Measurements from ENCODE around the gene LRRC4. TPM values are rescaled to one million over a fixed set of nuclear protein-coding genes. Genes with fewer than 3 reads are reported as not detected.

LRRC4 gene
- 10 to 100 TPM; 16.1 to 18.9 TPM for total RNA-seq
- polyA plus RNA-seq (ENCODE audit: insufficient read length in 2 of 2), result 10 to 100 TPM; 62.3 to 66.8 TPM
- long read RNA-seq, donor 1, transcript LRRC4-201 (2 exons, 3,828 nt), result major isoform, 7 of 8 reads
- long read RNA-seq, donor 1, partial matches to known transcripts, result 0 of 8 reads
- long read RNA-seq, donor 1, other reads (novel, unspliced or antisense), result 0 of 8 reads
- long read RNA-seq, donor 2, partial matches to known transcripts, result 0 of 4 reads
- long read RNA-seq, donor 2, other reads (novel, unspliced or antisense), result 0 of 4 reads
- long read RNA-seq, donor 3, partial matches to known transcripts, result 0 of 4 reads
- long read RNA-seq, donor 3, other reads (novel, unspliced or antisense), result 0 of 4 reads
- long read RNA-seq, donor 4, partial matches to known transcripts, result 0 of 4 reads
- long read RNA-seq, donor 4, other reads (novel, unspliced or antisense), result 0 of 4 reads

DNA sequence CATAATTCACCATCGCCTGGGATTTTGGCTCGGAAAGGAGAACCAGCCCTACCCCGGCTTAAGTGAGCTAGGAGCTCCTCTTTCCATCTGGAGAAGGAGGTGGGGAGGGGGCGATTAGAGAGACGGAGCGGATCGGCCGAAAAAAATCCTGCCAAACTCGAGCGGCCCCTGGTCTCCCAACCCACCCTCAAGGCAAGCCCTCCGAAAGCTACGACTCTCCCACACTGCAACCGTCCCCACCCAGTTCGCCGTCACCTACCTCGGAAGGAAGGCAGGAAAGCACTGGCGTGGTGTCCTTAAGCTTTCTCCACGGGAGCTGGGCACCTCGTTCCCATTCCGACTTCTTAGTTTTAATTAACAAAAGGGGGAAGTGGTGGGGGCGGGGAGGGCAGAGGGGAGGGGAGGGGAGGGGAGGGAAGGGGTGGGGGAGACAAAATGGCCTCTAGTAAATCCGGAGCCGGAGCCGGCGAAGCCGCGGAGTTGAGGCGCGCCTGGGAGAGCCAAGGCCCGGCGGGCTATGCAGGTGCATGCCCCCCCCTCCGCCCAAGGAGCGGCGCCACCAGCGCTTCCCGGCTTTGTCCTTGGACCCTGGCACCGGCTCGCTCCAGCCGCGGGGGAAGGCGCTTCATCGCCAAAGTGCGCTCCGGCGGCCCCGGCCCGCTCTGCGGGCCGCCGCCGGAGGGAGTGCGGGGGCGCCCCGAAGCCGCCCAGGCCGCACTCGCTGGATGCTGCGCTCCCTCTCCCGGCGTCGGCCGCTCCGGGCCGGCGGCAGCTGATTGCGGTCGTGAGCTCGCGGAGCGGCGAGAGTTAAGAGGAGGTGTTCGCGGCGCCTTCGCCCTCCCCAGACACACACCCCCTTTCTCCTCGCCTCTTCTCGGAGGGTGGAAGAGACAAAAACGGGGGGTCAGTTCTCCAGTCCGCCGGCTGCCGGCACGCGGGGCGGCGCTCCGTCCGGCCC, at the start of gene LRRC4:
LRRC4 (minus strand) TSS at position 784 of the 958 bp plus-strand sequence. CDS start 797 bp downstream, outside the sequence.
- WGBS (ENCODE audit: insufficient coverage), result under 1% methylated on average over 70 of the region's 87 CpGs
- peak within 1 kb of the TSS; percentile 68 for H3K4me3 ChIP-seq (ENCODE audit: low read depth, low read length)
- H3K36me3 ChIP-seq (ENCODE audit: control insufficient read depth, insufficient read depth, low read length), result peaks cover 19% of the 10 kb centered on the region
- H3K27me3 ChIP-seq (ENCODE audit: control insufficient read depth, insufficient read depth, low read length), result no peaks in the 10 kb centered on the region
- peaks cover 37% of the 10 kb centered on the region for H3K4me1 ChIP-seq (ENCODE audit: control insufficient read depth, insufficient read depth, low read length)
- peak in 2 of 6 donors; percentile 81 to 82 for DNase-seq (ENCODE audit: low read depth in 4 of 6, low spot score in 6 of 6)
- H3K27ac ChIP-seq (ENCODE audit: low read depth, low read length), result peak within 1 kb of the TSS; percentile 78
- no peaks in the 10 kb centered on the region for H3K9me3 ChIP-seq (ENCODE audit: control insufficient read depth, insufficient read depth, low read length)

DNA sequence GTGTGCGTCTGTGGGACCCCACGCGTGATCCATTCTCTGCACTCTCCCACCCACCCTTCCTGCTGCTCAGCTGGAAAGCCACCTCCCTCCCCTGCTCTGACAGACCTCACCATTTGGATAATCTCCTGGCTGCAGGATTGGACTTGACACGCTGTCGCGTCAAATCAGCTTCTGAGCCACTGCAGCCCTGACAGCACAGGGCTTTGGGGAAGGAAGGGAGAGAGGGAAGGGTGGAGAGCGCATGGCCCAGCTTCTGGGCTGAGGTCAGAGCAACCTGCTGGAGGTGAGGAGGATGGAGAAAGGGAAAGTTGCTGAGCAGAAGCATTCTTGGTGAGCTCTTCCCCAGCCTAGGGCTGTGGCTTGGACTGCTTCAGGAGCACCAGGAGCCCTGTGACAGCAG, 48.9 kb upstream of the LRRC4 start:
- Histone ChIP-seq H3K9me3 (ENCODE audit: control insufficient read depth, insufficient read depth, low read length) (no peaks in the 10 kb centered on the region), H3K36me3 (ENCODE audit: control insufficient read depth, insufficient read depth, low read length) (peaks cover 30% of the 10 kb centered on the region), H3K4me3 (ENCODE audit: low read depth, low read length) (no peak overlapping the region), H3K27me3 (ENCODE audit: control insufficient read depth, insufficient read depth, low read length) (no peaks in the 10 kb centered on the region), H3K4me1 (ENCODE audit: control insufficient read depth, insufficient read depth, low read length) (peaks cover 81% of the 10 kb centered on the region), H3K27ac (ENCODE audit: low read depth, low read length) (no peak overlapping the region)
- WGBS (ENCODE audit: insufficient coverage), result 92% methylated on average over 7 of the region's 7 CpGs
- no peak for DNase-seq (ENCODE audit: low read depth in 4 of 6, low spot score in 6 of 6)

DNA sequence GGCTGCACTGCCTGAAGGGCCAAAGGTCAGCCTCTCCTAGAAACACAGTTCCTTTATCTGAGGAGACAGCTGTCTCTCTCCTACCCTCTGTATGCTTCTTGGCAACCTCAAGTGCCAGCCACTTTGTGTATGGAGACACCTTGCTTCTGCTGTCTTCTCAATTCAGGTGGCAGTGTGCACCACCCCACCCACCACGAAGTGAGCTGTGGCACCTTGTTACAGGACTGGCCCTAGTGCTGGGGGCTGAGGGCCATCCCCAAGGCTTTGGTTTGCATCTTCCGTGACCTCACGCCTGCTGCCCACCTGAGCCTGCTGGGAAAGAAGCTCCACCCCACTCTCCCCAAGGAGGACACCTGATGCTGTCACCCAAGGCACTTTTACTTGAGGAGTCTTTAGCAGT, 47.1 kb upstream of the LRRC4 start:
- no peak for DNase-seq (ENCODE audit: low read depth in 4 of 6, low spot score in 6 of 6)
- Histone ChIP-seq H3K27ac (ENCODE audit: low read depth, low read length) (no peak overlapping the region), H3K27me3 (ENCODE audit: control insufficient read depth, insufficient read depth, low read length) (no peaks in the 10 kb centered on the region), H3K4me1 (ENCODE audit: control insufficient read depth, insufficient read depth, low read length) (peaks cover 82% of the 10 kb centered on the region), H3K4me3 (ENCODE audit: low read depth, low read length) (no peak overlapping the region), H3K9me3 (ENCODE audit: control insufficient read depth, insufficient read depth, low read length) (no peaks in the 10 kb centered on the region), H3K36me3 (ENCODE audit: control insufficient read depth, insufficient read depth, low read length) (peaks cover 29% of the 10 kb centered on the region)
- WGBS (ENCODE audit: insufficient coverage), result 100% methylated on average over 1 of the region's 3 CpGs

DNA sequence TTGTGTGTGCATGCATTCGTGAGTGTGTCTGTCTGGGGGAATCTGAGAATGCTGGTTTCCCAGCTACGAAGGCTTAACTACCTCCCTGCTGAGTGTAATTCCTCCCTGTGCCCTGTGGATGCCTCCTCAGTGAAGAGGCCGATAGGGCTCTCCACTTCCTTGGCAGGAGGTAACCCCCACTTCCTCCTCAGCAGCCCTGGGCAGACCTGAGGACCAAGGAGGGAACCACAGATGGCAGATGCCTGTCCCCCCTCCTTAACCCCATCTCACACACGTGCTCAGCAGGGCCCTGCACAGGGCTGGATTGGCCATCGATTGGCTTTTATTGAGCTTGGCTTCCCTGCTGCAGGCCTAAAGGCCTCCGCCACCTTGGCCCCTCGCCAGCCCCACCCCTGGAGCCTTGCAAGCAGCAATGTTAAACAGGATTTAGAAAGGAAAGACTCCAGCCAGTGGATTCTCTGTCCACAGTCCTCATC, 45.6 kb upstream of the LRRC4 start:
- no peaks in the 10 kb centered on the region for H3K27me3 ChIP-seq (ENCODE audit: control insufficient read depth, insufficient read depth, low read length)
- WGBS (ENCODE audit: insufficient coverage), result 13% methylated on average over 5 of the region's 7 CpGs
- H3K9me3 ChIP-seq (ENCODE audit: control insufficient read depth, insufficient read depth, low read length), result no peaks in the 10 kb centered on the region
- peak in 3 of 6 donors; percentile 45 to 78 (median 75) for DNase-seq (ENCODE audit: low read depth in 4 of 6, low spot score in 6 of 6)
- no peak overlapping the region for H3K4me3 ChIP-seq (ENCODE audit: low read depth, low read length)
- H3K4me1 ChIP-seq (ENCODE audit: control insufficient read depth, insufficient read depth, low read length), result peaks cover 70% of the 10 kb centered on the region
- H3K36me3 ChIP-seq (ENCODE audit: control insufficient read depth, insufficient read depth, low read length), result peaks cover 25% of the 10 kb centered on the region
- peak overlapping the region; percentile 84 for H3K27ac ChIP-seq (ENCODE audit: low read depth, low read length)

- Histone ChIP-seq H3K4me1 (ENCODE audit: control insufficient read depth, insufficient read depth, low read length) (peaks cover 65% of the 10 kb centered on the region), H3K9me3 (ENCODE audit: control insufficient read depth, insufficient read depth, low read length) (no peaks in the 10 kb centered on the region), H3K4me3 (ENCODE audit: low read depth, low read length) (no peak overlapping the region), H3K36me3 (ENCODE audit: control insufficient read depth, insufficient read depth, low read length) (peaks cover 22% of the 10 kb centered on the region), H3K27me3 (ENCODE audit: control insufficient read depth, insufficient read depth, low read length) (no peaks in the 10 kb centered on the region), H3K27ac (ENCODE audit: low read depth, low read length) (peak overlapping the region; percentile 84)
- peak in 5 of 6 donors; percentile 49 to 91 (median 64) for DNase-seq (ENCODE audit: low read depth in 4 of 6, low spot score in 6 of 6)
- WGBS (ENCODE audit: insufficient coverage), result 27% methylated on average over 8 of the region's 8 CpGs
Observed at GRCh38 chr7:128076196-128076795, 45.1 kb upstream of the LRRC4 start.

GRCh38 chr7:128075242-128076095, 44.2 kb upstream of the LRRC4 start:
- no peak overlapping the region for H3K4me3 ChIP-seq (ENCODE audit: low read depth, low read length)
- peak in 3 of 6 donors; percentile 38 to 65 (median 55) for DNase-seq (ENCODE audit: low read depth in 4 of 6, low spot score in 6 of 6)
- no peaks in the 10 kb centered on the region for H3K9me3 ChIP-seq (ENCODE audit: control insufficient read depth, insufficient read depth, low read length)
- H3K27ac ChIP-seq (ENCODE audit: low read depth, low read length), result peak overlapping the region; percentile 84
- H3K27me3 ChIP-seq (ENCODE audit: control insufficient read depth, insufficient read depth, low read length), result no peaks in the 10 kb centered on the region
- H3K4me1 ChIP-seq (ENCODE audit: control insufficient read depth, insufficient read depth, low read length), result peaks cover 57% of the 10 kb centered on the region
- WGBS (ENCODE audit: insufficient coverage), result 31% methylated on average over 10 of the region's 12 CpGs
- H3K36me3 ChIP-seq (ENCODE audit: control insufficient read depth, insufficient read depth, low read length), result peaks cover 20% of the 10 kb centered on the region

DNA sequence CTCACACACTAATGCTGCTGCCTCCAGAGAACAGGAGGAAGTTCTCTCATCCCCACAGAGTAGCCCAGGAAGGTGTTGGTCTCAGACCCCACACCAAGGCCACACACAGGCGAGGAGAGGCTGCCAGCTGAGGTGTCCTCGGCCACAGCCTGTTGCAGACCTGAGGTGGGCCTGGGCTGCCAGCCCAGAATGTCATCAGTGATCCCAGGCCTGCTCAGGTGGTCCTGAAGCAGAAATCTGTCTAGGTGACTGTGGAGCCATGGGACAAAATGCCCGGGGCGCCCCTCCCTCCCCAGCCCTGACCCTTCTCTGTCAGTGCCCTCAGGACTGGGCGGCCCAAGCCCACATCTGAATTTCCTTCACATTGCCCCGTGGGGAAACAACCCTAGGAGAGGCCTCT, 43.5 kb upstream of the LRRC4 start:
- WGBS (ENCODE audit: insufficient coverage), result 82% methylated on average over 2 of the region's 6 CpGs
- Histone ChIP-seq H3K27me3 (ENCODE audit: control insufficient read depth, insufficient read depth, low read length) (no peaks in the 10 kb centered on the region), H3K4me1 (ENCODE audit: control insufficient read depth, insufficient read depth, low read length) (peaks cover 53% of the 10 kb centered on the region), H3K36me3 (ENCODE audit: control insufficient read depth, insufficient read depth, low read length) (peaks cover 18% of the 10 kb centered on the region), H3K4me3 (ENCODE audit: low read depth, low read length) (no peak overlapping the region), H3K27ac (ENCODE audit: low read depth, low read length) (peak overlapping the region; percentile 84), H3K9me3 (ENCODE audit: control insufficient read depth, insufficient read depth, low read length) (no peaks in the 10 kb centered on the region)
- no peak for DNase-seq (ENCODE audit: low read depth in 4 of 6, low spot score in 6 of 6)

- Histone ChIP-seq H3K4me3 (ENCODE audit: low read depth, low read length) (no peak overlapping the region), H3K36me3 (ENCODE audit: control insufficient read depth, insufficient read depth, low read length) (peaks cover 18% of the 10 kb centered on the region), H3K27me3 (ENCODE audit: control insufficient read depth, insufficient read depth, low read length) (no peaks in the 10 kb centered on the region), H3K9me3 (ENCODE audit: control insufficient read depth, insufficient read depth, low read length) (no peaks in the 10 kb centered on the region), H3K4me1 (ENCODE audit: control insufficient read depth, insufficient read depth, low read length) (peaks cover 53% of the 10 kb centered on the region), H3K27ac (ENCODE audit: low read depth, low read length) (no peak overlapping the region)
- 88% methylated on average over 18 of the region's 19 CpGs for WGBS (ENCODE audit: insufficient coverage)
- no peak for DNase-seq (ENCODE audit: low read depth in 4 of 6, low spot score in 6 of 6)
Observed at GRCh38 chr7:128074336-128074735, 43.1 kb upstream of the LRRC4 start.

All from spinal cord (tissue), 10 donors.